Breast epithelium (tissue), 3 donors: ENCODE measurements around the gene MSL1.

Source experiments
- CTCF ChIP-seq, 3 donors: fragments of 450-650 bp; IDR thresholded peaks; one replicate each; pipeline ENCODE4 v1.5.1; 2016 to 2017; ENCODE audit warnings: antibody characterized with exemption in 3 of 3, mild to moderate bottlenecking in 3 of 3, moderate library complexity in 3 of 3
- POLR2A ChIP-seq: fragments of 450-650 bp; IDR thresholded peaks from one replicate; pipeline ENCODE4 v1.6.1; 2016; ENCODE audit warnings: antibody characterized with exemption, mild to moderate bottlenecking, moderate library complexity
- POLR2AphosphoS5 ChIP-seq, 3 donors: sonication (generic); formaldehyde crosslinking; IDR thresholded peaks; one replicate each; pipeline ENCODE4 v1.6.1; 2017; ENCODE audit warnings: antibody characterized with exemption in 3 of 3

DNA sequence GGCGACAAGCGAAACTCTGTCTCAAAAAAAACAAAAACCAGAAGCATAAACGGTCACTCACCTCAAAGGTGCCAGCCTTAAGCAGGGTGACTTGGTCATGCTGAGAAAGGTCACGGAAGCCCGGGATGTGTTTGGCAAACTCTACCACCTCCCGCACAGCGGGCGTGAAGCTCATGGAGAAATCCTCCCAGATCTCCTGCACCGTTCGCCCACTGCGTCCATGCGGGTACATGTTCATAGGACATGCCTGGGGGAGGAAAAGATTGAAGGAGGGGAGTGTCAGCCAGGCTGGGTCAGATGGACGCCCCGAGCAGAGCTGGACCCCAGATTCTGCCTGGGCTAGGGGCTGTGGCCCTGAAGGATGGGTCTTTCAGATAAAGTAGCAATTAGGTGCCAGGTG lies 26.9 kb upstream of the MSL1 start:
- TF ChIP-seq CTCF (IDR thresholded peaks at IDR 0.05) (no peak), POLR2A (no peak), POLR2AphosphoS5 (IDR thresholded peaks at IDR 0.05) (peak in 1 of 3 donors; percentile 15)
